HG02763 (cell line): ENCODE results near the gene ERICH2.
"Not testable (repeated sequence)": the region's sequence is repeated elsewhere in the genome, so short reads cannot be mapped to it uniquely, and the experiment has no call there.

Experiments
- ATAC-seq: cut with Tn5 transposase; IDR thresholded peaks from one replicate; pipeline ENCODE4 v1.9.1; 2021; ENCODE audit warnings: mild to moderate bottlenecking, moderate library complexity; ENCODE audit not compliant: unreplicated experiment

Gene ERICH2

GRCh38 chr2:170770008-170770605 is at the start of gene ERICH2:
Gene ERICH2, plus strand, starts transcription at chr2:170770378. Its CDS starts 304 bp downstream, at chr2:170770682.
- ATAC-seq = peak; percentile 49

DNA sequence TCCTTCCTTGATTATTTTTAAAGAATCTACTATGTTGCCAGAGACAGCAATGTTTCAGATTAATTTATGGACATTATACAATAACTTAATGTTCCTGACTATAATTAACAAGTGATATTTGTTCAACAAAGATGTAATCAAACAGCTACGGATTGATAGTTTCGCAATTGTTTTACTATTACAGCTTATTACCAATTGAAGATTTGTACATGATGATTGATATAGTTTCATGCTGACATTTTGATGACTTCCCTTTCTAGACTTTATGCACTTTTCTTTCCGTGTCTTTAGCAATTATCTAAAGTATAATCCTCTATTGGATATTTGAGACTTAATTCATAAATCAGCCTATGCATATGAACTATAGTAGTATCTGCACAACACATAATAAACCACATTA is 48.5 kb upstream of the ERICH2 start:
- no peak for ATAC-seq

DNA sequence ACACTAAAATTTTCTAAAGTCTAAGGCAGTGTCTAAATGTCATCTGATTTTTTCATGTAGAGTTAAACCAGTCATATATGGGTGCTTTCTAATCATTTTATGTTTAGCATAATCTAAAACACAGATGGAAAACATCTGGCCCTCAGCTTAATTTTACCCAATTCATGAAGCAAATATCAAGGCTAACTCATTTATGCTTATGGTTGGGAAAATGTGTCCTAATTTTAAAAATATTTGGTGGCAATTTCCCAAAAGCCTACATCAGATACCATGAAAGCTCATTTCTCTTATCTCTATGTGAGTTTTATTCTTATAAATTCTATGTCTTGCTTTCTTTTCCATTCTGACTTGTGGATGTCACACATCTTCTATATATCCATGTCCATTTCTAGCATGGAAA is 47.9 kb upstream of the ERICH2 start:
- ATAC-seq = no peak

GRCh38 chr2:170723446-170723958 is 46.7 kb upstream of the ERICH2 start:
- ATAC-seq = no peak

DNA sequence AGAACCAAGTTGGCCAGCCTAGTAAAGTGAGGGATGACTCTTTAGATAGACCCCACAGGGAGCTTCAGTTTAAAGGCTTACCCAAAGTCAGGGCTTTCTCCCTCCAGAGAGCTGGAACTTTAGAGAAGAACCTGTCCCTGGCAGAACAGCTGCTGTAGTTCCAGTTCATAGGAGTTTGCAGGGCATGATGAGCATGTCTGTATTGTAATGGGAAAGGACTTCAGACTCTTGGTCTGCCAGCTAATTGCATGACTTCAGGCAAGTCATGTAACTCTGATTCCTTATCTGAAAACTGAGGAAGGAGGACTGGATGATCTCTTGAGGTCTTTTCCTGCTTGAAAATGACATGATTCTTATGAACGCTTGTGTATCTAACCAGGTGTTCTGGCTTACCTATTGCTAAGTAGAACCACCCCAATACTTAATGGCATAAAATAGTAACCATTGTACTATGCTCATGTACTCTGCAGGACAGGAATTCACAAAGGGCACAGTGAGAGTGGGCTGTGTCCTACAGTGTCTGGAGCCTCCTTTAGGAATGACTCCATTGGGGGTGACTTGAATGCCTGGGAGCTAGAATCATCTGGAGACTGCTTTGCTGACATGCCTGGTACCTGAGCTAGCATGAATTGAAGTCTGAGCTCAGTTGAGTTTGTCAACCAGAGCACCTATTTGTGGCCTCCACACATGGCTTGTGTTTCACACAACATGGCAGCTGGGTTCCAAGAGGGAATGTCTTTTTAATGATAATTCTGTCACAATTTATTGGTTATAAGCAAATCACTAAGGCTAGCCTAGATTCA is 36.2 kb upstream of the ERICH2 start:
- ATAC-seq = no peak

- not testable (repeated sequence) for ATAC-seq
These were observed 35.6 kb upstream of the ERICH2 start for GRCh38 chr2:170734601-170735000.

DNA sequence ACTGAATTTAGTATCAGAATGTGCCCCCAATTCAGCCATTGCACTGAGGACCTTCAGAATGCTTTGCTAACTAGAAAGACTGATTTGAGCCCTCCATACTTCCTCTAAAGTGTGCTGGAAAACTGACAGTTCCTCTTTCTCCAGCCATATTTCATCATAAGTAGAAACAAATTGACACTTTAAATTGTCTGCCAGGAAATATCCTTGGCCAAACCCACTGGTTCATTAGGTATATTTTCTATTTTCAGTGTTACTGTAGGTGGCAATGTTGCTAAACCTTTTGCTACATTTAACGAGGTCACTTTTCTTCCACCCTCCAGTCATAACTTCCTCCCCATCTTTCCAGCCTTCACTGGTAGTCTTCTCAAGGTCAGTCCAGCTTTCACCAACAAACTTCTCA is 33.5 kb upstream of the ERICH2 start:
- ATAC-seq = no peak

DNA sequence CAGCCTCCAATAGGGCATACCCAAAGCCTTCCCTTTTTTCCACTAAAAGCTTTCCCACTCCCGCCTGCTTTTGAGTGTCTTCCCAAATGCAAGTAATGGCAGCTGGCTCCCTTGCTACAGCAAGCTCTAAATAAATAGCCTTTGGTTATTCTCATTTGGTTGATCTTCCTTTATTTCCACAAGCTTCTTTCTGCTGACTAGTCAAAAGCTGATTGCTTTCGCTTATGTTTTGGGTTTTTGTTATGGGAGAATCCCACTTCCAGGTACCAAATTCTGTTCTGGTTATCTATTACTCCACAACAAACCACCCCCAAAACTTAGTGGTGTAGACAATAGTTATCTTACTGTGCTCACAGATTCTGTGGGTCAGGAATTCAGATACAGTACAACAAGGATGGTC is 32.8 kb upstream of the ERICH2 start:
- ATAC-seq = no peak

DNA sequence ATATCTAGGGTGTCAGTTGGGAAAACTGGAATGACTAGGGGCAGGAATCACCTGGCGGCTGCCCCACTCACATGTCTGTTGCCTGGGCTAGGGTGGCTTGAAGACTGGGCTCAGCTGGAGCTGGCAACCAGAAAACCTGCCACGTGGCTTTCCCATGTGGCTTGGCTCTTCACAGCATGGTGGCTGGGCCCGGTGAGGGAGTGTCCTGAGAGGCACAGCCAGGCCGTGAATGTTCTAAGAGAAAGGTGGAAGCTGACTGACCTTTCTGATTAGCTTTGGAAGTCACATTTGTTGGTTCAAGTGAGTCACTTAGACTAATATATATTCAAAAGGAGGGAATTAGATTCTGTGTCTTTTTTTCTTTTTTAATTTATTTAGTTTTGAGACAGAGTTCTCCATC is 32.4 kb upstream of the ERICH2 start:
- ATAC-seq = no peak

DNA sequence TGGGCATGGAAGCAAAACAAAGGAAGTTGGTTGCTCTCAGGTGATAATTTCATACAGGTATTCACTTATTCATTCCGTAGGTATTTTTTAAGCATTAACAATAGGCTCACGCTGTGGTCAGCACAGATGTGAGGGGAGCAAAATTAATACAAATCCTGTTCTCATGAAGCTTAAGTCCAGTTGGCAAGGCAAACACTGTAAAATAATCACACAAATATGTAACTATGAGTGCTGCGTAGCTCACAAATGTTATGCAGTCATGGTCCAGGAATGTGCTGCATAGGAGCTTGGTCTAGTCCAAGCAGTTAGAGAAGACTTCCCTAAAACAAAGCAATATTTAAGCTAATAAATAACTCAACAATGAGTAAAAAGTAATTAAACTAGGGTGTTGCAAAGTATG is 31.1 kb upstream of the ERICH2 start:
- ATAC-seq = no peak

GRCh38 chr2:170739507-170740046 is 30.6 kb upstream of the ERICH2 start:
- ATAC-seq = no peak

GRCh38 chr2:170740660-170741059 is 29.5 kb upstream of the ERICH2 start:
- ATAC-seq = no peak

GRCh38 chr2:170742000-170742399 is 28.2 kb upstream of the ERICH2 start:
- ATAC-seq = no peak

GRCh38 chr2:170742896-170743529 is 27.2 kb upstream of the ERICH2 start:
- no peak for ATAC-seq

- no peak for ATAC-seq
These were observed 26.5 kb upstream of the ERICH2 start for GRCh38 chr2:170743530-170744239.

DNA sequence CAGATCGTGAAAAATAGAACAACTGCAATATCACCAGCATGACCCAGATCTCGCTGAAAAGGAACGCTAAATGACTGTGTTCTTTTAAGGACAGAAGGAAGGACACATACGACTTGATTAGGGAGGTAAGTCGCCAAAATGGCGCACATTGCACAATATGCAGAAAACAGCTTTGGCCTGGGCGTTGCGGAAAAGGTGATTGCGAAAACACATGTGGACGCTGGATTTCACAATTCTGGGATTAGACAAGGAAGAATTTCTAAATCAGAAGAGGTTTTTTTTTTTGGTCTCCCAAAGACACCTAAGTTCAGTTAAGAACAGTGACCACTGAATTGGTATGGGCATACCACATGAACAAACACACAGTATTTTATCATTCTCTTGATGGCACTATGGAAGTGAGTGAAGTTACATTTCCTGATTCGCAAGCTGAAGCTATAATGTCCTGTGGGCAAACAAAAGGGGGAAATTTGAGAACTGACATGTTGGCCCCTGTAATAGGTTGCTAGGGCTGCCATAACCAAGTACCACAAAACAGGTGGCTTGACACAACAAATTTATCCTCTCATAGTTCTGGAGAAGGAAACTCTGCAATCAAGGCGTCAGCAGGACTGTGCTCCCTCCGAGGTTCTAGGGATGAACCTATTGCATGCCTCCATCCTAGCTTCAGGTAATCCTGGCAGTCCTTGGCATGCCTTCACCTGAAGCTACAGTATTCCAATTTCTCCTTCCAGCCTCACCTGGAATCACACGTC is 25.8 kb upstream of the ERICH2 start:
- no peak for ATAC-seq

- no peak for ATAC-seq
These were observed 24.9 kb upstream of the ERICH2 start for GRCh38 chr2:170745305-170745704.

- ATAC-seq = no peak
These were observed 22.3 kb upstream of the ERICH2 start for GRCh38 chr2:170747921-170748320.

- not testable (repeated sequence) for ATAC-seq
These were observed 18.6 kb upstream of the ERICH2 start for GRCh38 chr2:170751555-170751954.

DNA sequence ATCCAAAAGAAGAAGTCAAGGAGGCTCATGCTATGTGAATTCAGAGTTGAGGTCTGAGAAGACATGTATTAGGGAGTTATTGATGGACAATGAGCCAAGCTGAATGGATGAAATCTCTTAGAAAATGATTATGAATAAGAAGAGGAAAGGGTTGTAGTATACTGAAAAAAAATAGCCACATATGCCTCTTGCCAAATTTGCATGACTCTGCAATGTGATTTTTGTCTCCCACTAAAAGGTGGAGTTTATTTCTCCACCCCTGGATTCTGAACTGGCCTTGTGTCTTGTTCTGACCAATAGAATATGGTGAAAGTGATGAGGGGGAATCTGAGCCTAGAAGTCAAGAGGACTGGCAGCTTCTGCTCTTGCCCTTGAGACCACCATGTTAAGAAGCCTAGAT is 8.6 kb upstream of the ERICH2 start:
- ATAC-seq = no peak
